ENCODE results near the gene NEURL3.

Gene NEURL3

GRCh38 chr2:96539215-96539920 is 34.2 kb upstream of the NEURL3 start:
- no peak for DNase-seq

- DNase-seq = no peak
Measured at GRCh38 chr2:96538487-96539214, 33.5 kb upstream of the NEURL3 start.

- no peak for DNase-seq
Measured at GRCh38 chr2:96537734-96538486, 32.8 kb upstream of the NEURL3 start.

GRCh38 chr2:96537066-96537733 is 32.0 kb upstream of the NEURL3 start:
- no peak for DNase-seq

- peak; percentile 15 for DNase-seq
Measured at GRCh38 chr2:96536445-96537065, 31.4 kb upstream of the NEURL3 start, which contains the start of gene ARID5A. TSS of gene ARID5A (plus strand) at chr2:96536752. CDS start at chr2:96536827, 75 bp downstream.

- DNase-seq = no peak
Measured at GRCh38 chr2:96535331-96535730, 30.2 kb upstream of the NEURL3 start.

- no peak for DNase-seq
Measured at GRCh38 chr2:96534701-96535181, 29.6 kb upstream of the NEURL3 start.

GRCh38 chr2:96534141-96534540 is 29.0 kb upstream of the NEURL3 start:
- DNase-seq = no peak

- DNase-seq = no peak
Measured at GRCh38 chr2:96533292-96534073, 28.3 kb upstream of the NEURL3 start.

- no peak for DNase-seq
Measured at GRCh38 chr2:96532641-96533291, 27.6 kb upstream of the NEURL3 start.

GRCh38 chr2:96531872-96532505 is 26.8 kb upstream of the NEURL3 start:
- peak; percentile 95 for DNase-seq

- DNase-seq = no peak
Measured at GRCh38 chr2:96531366-96531765, 26.2 kb upstream of the NEURL3 start.

GRCh38 chr2:96530474-96531357 is 25.6 kb upstream of the NEURL3 start:
- DNase-seq = no peak

- DNase-seq = no peak
Measured at GRCh38 chr2:96530144-96530430, 24.9 kb upstream of the NEURL3 start.

- DNase-seq = no peak
Measured at GRCh38 chr2:96529376-96530143, 24.4 kb upstream of the NEURL3 start.

GRCh38 chr2:96528700-96529375 is 23.7 kb upstream of the NEURL3 start:
- no peak for DNase-seq

GRCh38 chr2:96528006-96528699 is 23.0 kb upstream of the NEURL3 start:
- DNase-seq = no peak
